SK-N-SH (cell line): ENCODE measurements around the gene CLTCL1. TPM values are rescaled to one million over a fixed set of nuclear protein-coding genes. Genes with fewer than 3 reads are reported as not detected.
"Not testable (repeated sequence)": the region's sequence is repeated elsewhere in the genome, so short reads cannot be mapped to it uniquely, and the experiment has no call there.

ENCODE experiments used
- CTCF ChIA-PET: fragments of 300-600, 350-600 bp; formaldehyde crosslinking; extraction: SDS; loops from one replicate; lab custom pipeline; 2021; lab: Yijun Ruan, JAX
- POLR2A ChIA-PET: fragments of 350-600 bp; sonication (Branson Sonifier 250); formaldehyde crosslinking; extraction: SDS; loops from one replicate; lab custom pipeline; 2020; ENCODE audit warnings: antibody characterized with exemption, inconsistent platforms; lab: Yijun Ruan, JAX
- DNase-seq: peaks from one replicate; pipeline ENCODE4 v3.0.0; 2012
- H2AFZ ChIP-seq: fragments of 200-600 bp; sonication (generic); 2 replicates; pipeline ENCODE4 v1.8.1; 2016; ENCODE audit warnings: antibody characterized with exemption, mild to moderate bottlenecking, low read depth
- H3F3A ChIP-seq: fragments of 200-600 bp; sonication (generic); replicated peaks from 2 replicates; pipeline ENCODE3; 2016; ENCODE audit warnings: antibody characterized with exemption, mild to moderate bottlenecking; ENCODE audit not compliant: insufficient read depth
- H3K27ac ChIP-seq, 2 experiments: fragments of 200-500 bp in 1 of 2; fragments of 200-600 bp in 1 of 2; sonication (Bioruptor generic) in 1 of 2; sonication (generic), shearing (Covaris generic) in 1 of 2; 2 replicates each; pipeline versions ENCODE4 v1.5.1 to v1.6.1; 2014 to 2016; ENCODE audit warnings: low read depth in 2 of 2, inconsistent platforms in 1 of 2, low read length in 1 of 2, mild to moderate bottlenecking in 1 of 2, mixed read lengths in 1 of 2
- H3K27me3 ChIP-seq: fragments of 200-600 bp; sonication (generic), shearing (Covaris generic); 2 replicates; pipeline ENCODE4 v1.6.1; 2016; ENCODE audit warnings: mixed run types; ENCODE audit not compliant: insufficient read depth
- H3K36me3 ChIP-seq, 2 experiments: fragments of 200-500 bp in 1 of 2; fragments of 200-600 bp in 1 of 2; sonication (Bioruptor generic) in 1 of 2; sonication (generic) in 1 of 2; replicated peaks in 1 of 2; 2 replicates each; pipeline versions ENCODE3 to v1.5.1; 2014 to 2016; ENCODE audit warnings: low read length in 1 of 2, mild to moderate bottlenecking in 1 of 2; ENCODE audit not compliant: insufficient read depth in 2 of 2, control insufficient read depth in 1 of 2
- H3K4me1 ChIP-seq, 2 experiments: fragments of 200-500 bp in 1 of 2; fragments of 200-600 bp in 1 of 2; sonication (Bioruptor generic) in 1 of 2; sonication (generic), shearing (Covaris generic) in 1 of 2; 2 replicates each; pipeline versions ENCODE4 v1.5.1 to v1.6.1; 2014 to 2016; ENCODE audit warnings: low read depth in 1 of 2, low read length in 1 of 2, mixed run types in 1 of 2; ENCODE audit not compliant: insufficient read depth in 2 of 2, control insufficient read depth in 1 of 2
- H3K4me2 ChIP-seq: fragments of 200-600 bp; sonication (generic), shearing (Covaris generic); 2 replicates; pipeline ENCODE4 v1.6.1; 2017; ENCODE audit warnings: mixed run types
- H3K4me3 ChIP-seq, 2 experiments: fragments of 200-500 bp in 1 of 2; fragments of 200-600 bp in 1 of 2; sonication (Bioruptor generic) in 1 of 2; sonication (generic), shearing (Covaris generic) in 1 of 2; 2 replicates each; pipeline versions ENCODE4 v1.5.1 to v1.8.1; 2014 to 2016; ENCODE audit warnings: low read depth in 2 of 2, inconsistent platforms in 1 of 2, low read length in 1 of 2, mild to moderate bottlenecking in 1 of 2, mixed read lengths in 1 of 2, moderate library complexity in 1 of 2
- H3K79me2 ChIP-seq: fragments of 200-600 bp; sonication (generic); 2 replicates; pipeline ENCODE4 v1.8.1; 2017; ENCODE audit warnings: mild to moderate bottlenecking; ENCODE audit not compliant: insufficient read depth
- H3K9ac ChIP-seq: fragments of 200-600 bp; sonication (generic); 2 replicates; pipeline ENCODE4 v1.6.1; 2017; ENCODE audit warnings: mixed run types
- H3K9me2 ChIP-seq: fragments of 200-600 bp; sonication (generic); 2 replicates; pipeline ENCODE4 v1.6.1; 2017; ENCODE audit warnings: mixed run types
- H3K9me3 ChIP-seq: fragments of 200-600 bp; sonication (generic); 2 replicates; pipeline ENCODE4 v1.6.1; 2017; ENCODE audit warnings: mixed run types, mild to moderate bottlenecking, moderate library complexity
- H4K20me1 ChIP-seq: fragments of 200-600 bp; sonication (generic); 2 replicates; pipeline ENCODE4 v1.6.1; 2017; ENCODE audit warnings: mild to moderate bottlenecking, mixed run types; ENCODE audit not compliant: insufficient read depth
- CTCF ChIP-seq: fragments of 200-600 bp; sonication (generic); IDR thresholded peaks from 2 replicates; pipeline ENCODE4 v1.6.1; 2017; ENCODE audit warnings: antibody characterized with exemption, mild to moderate bottlenecking, moderate library complexity
- ELF1 ChIP-seq: IDR thresholded peaks from 2 replicates; pipeline ENCODE4 v1.4.0; 2012
- FOSL2 ChIP-seq: IDR thresholded peaks from 2 replicates; pipeline ENCODE4 v1.4.0; 2012; ENCODE audit warnings: low read depth, mild to moderate bottlenecking, moderate library complexity, borderline replicate concordance
- GABPA ChIP-seq: IDR thresholded peaks from 2 replicates; pipeline ENCODE4 v1.4.0; 2012; ENCODE audit warnings: low read depth, mild to moderate bottlenecking
- MAX ChIP-seq: IDR thresholded peaks from 2 replicates; pipeline ENCODE4 v1.4.0; 2012; ENCODE audit warnings: low read depth
- MEF2A ChIP-seq: IDR thresholded peaks from 2 replicates; pipeline ENCODE4 v1.4.0; 2012; ENCODE audit warnings: low read depth, borderline replicate concordance
- YY1 ChIP-seq: IDR thresholded peaks from 2 replicates; pipeline ENCODE4 v1.4.0; 2012; ENCODE audit warnings: low read depth, mild to moderate bottlenecking
- WGBS: methylation state at CpG from one replicate; pipeline ENCODE4 v1.1.6; 2017; ENCODE audit warnings: low lambda C conversion rate; 5-methylcytosine and 5-hydroxymethylcytosine counted together
- polyA plus RNA-seq, 3 experiments: library from polyadenylated mRNA; depleted of rRNA; stranded (reverse); fragments of >200 nt; gene quantifications; 2 replicates each; pipeline ENCODE4 v1.2.3, GENCODE V29; 2012

CLTCL1 gene
- polyA plus RNA-seq, 1 of the 3 experiments (the other 2 are of a cell fraction), result 6.7 TPM

- H3K27me3 ChIP-seq, POLR2A ChIA-PET, H3K36me3 ChIP-seq, H3K4me1 ChIP-seq, H3F3A ChIP-seq, H4K20me1 ChIP-seq, H3K9ac ChIP-seq, CTCF ChIA-PET, DNase-seq, H2AFZ ChIP-seq, H3K9me3 ChIP-seq, H3K27ac ChIP-seq, H3K4me2 ChIP-seq, H3K9me2 ChIP-seq, H3K4me3 ChIP-seq: not testable (repeated sequence)
- WGBS, result 96% methylated on average over 10 of the region's 10 CpGs
- peaks cover 55% of the 10 kb centered on the region; the same call in 1 of the 2 replicates for H3K79me2 ChIP-seq
Measured at GRCh38 chr22:19279143-19279542, 12.4 kb downstream of the CLTCL1 start.

GRCh38 chr22:19277785-19278184 is 13.7 kb downstream of the CLTCL1 start:
- ChIA-PET CTCF (no interaction called here), POLR2A (no interaction called here)
- H3K9me3 ChIP-seq, result no peaks in the 10 kb centered on the region
- no peak overlapping the region for H3K9ac ChIP-seq
- H3K4me2 ChIP-seq, result no peak overlapping the region
- H3K27ac ChIP-seq, result no peak overlapping the region
- H3K36me3 ChIP-seq, result peaks cover 3 to 4% of the 10 kb centered on the region in 2 experiments
- peaks cover 44% of the 10 kb centered on the region; the same call in 1 of the 2 replicates for H3K79me2 ChIP-seq
- H3K4me1 ChIP-seq, result peaks cover 0 to 3% of the 10 kb centered on the region in 2 experiments; a peak in 1 of 4 replicates
- no peak for TF ChIP-seq CTCF
- TF ChIP-seq MAX, result no peak
- no peaks in the 10 kb centered on the region for H4K20me1 ChIP-seq
- 92% methylated on average over 8 of the region's 8 CpGs for WGBS
- no peaks in the 10 kb centered on the region for H3K9me2 ChIP-seq
- no peaks in the 10 kb centered on the region for H3F3A ChIP-seq
- no peak overlapping the region for H3K4me3 ChIP-seq
- no peak overlapping the region for H2AFZ ChIP-seq
- no peak for DNase-seq
- no peaks in the 10 kb centered on the region for H3K27me3 ChIP-seq

- ChIA-PET CTCF (interaction anchor here (0.6 to 1.3 kb wide), 4 partner anchors 11 to 634 kb away, joined by 3 to 4 read pairs (median 3); no protein-coding TSS in a partner anchor), POLR2A (interaction anchor here (0.6 kb wide), 1 partner anchor 74 kb away, joined by 3 read pairs; no protein-coding TSS in a partner anchor)
- Histone ChIP-seq H3K4me2 (no peak overlapping the region), H3K27ac (no peak overlapping the region), H3K79me2 (peaks cover 34% of the 10 kb centered on the region; the same call in 1 of the 2 replicates), H3K4me3 (no peak overlapping the region), H3K27me3 (no peaks in the 10 kb centered on the region), H2AFZ (no peak overlapping the region), H4K20me1 (no peaks in the 10 kb centered on the region), H3K9me2 (no peaks in the 10 kb centered on the region), H3K9me3 (no peaks in the 10 kb centered on the region), H3F3A (no peaks in the 10 kb centered on the region), H3K9ac (no peak overlapping the region), H3K4me1 (peaks cover 0 to 3% of the 10 kb centered on the region in 2 experiments; a peak in 1 of 4 replicates), H3K36me3 (peaks cover 3 to 4% of the 10 kb centered on the region in 2 experiments)
- 58% methylated on average over 6 of the region's 6 CpGs for WGBS
- DNase-seq, result no peak
- TF ChIP-seq ELF1 (no peak), FOSL2 (no peak), MEF2A (no peak), YY1 (no peak), GABPA (no peak)
Measured at GRCh38 chr22:19275919-19276600, 15.5 kb downstream of the CLTCL1 start.
